T-cell (primary cell): Measurements from ENCODE around the gene PCDHB3. TPM values are rescaled to one million over a fixed set of nuclear protein-coding genes. Genes with fewer than 3 reads are reported as not detected.
"Not testable (repeated sequence)": the region's sequence is repeated elsewhere in the genome, so short reads cannot be mapped to it uniquely, and the experiment has no call there.

Experiments used
- ATAC-seq, 4 experiments: fragments of 200-7000 bp in 3 of 4; fragments of 150-1000 bp in 1 of 4; cut with Tn5 transposase; replicated peaks in 1 of 4; 1 replicate in 3 of 4; 2 replicates in 1 of 4; pipeline ENCODE4 v1.10.0; 2021; ENCODE audit warnings: moderate library complexity in 3 of 4, mild to moderate bottlenecking in 2 of 4, moderate number of reproducible peaks in 1 of 4
- CTCF ChIA-PET, 2 donors: fragments of 300-600 bp; sonication (Branson Sonifier 250); formaldehyde crosslinking; loops; one replicate each; lab custom pipeline; 2022; ENCODE audit warnings: antibody characterized with exemption in 2 of 2; lab: Charles Lee
- POLR2A ChIA-PET, 2 donors: fragments of 300-600 bp; sonication (Branson Sonifier 250); formaldehyde crosslinking; loops; one replicate each; lab custom pipeline; 2022; ENCODE audit warnings: antibody characterized with exemption in 2 of 2; lab: Charles Lee
- DNase-seq, 35 experiments: peaks; one replicate each; pipeline versions ENCODE4 v3.0.0 to v3.0.0-alpha.2; 2013 to 2023
- H3K27ac ChIP-seq: one replicate; pipeline ENCODE4 v1.5.1; 2013; ENCODE audit warnings: low read length
- H3K27me3 ChIP-seq, 2 experiments: replicated peaks in 1 of 2; 1 replicate in 1 of 2; 2 replicates in 1 of 2; pipeline versions ENCODE4 v1.6.1 to v1.7.0; 2013; ENCODE audit warnings: low read length in 1 of 2, mixed read lengths in 1 of 2; ENCODE audit not compliant: control insufficient read depth in 2 of 2, insufficient read depth in 2 of 2; ENCODE audit errors: extremely low read depth in 1 of 2
- H3K36me3 ChIP-seq, 2 donors: 1 replicate in 1 of 2; 2 replicates in 1 of 2; pipeline versions ENCODE4 v1.6.1 to v1.7.0; 2013; ENCODE audit warnings: low read length in 1 of 2; ENCODE audit not compliant: control insufficient read depth in 2 of 2, insufficient read depth in 1 of 2; ENCODE audit errors: extremely low read depth in 1 of 2
- H3K4me1 ChIP-seq, 2 experiments: 1 replicate in 1 of 2; 2 replicates in 1 of 2; pipeline versions ENCODE4 v1.6.1 to v1.7.0; 2013; ENCODE audit warnings: low read length in 2 of 2, mixed read lengths in 1 of 2; ENCODE audit not compliant: insufficient read depth in 2 of 2, control insufficient read depth in 1 of 2; ENCODE audit errors: extremely low read depth in 1 of 2
- H3K4me3 ChIP-seq, 2 donors: 1 replicate in 1 of 2; 2 replicates in 1 of 2; pipeline versions ENCODE4 v1.5.1 to v1.7.0; 2013; ENCODE audit warnings: mild to moderate bottlenecking in 2 of 2, low read length in 1 of 2, moderate library complexity in 1 of 2; ENCODE audit not compliant: control insufficient read depth in 1 of 2; ENCODE audit errors: extremely low read depth in 1 of 2
- H3K9me3 ChIP-seq: 2 replicates; pipeline ENCODE4 v1.7.0; 2013
- H3K27ac Mint-ChIP-seq, 2 donors: one replicate each; pipeline ENCODE4 v1.8.0; 2020 to 2021; ENCODE audit warnings: mild to moderate bottlenecking in 2 of 2, mixed read lengths in 2 of 2
- H3K27me3 Mint-ChIP-seq, 2 donors: one replicate each; pipeline ENCODE4 v1.8.0; 2021 to 2022; ENCODE audit warnings: mixed read lengths in 2 of 2
- H3K36me3 Mint-ChIP-seq: one replicate; pipeline ENCODE4 v1.8.0; 2021; ENCODE audit warnings: mixed read lengths
- H3K4me1 Mint-ChIP-seq, 3 donors: one replicate each; pipeline ENCODE4 v1.8.0; 2020 to 2022; ENCODE audit warnings: mixed read lengths in 3 of 3, mild to moderate bottlenecking in 1 of 3
- H3K4me3 Mint-ChIP-seq, 3 donors: one replicate each; pipeline ENCODE4 v1.8.0; 2020 to 2022; ENCODE audit warnings: mild to moderate bottlenecking in 3 of 3, mixed read lengths in 3 of 3, moderate library complexity in 3 of 3
- H3K9me3 Mint-ChIP-seq, 3 donors: one replicate each; pipeline ENCODE4 v1.8.0; 2020 to 2022; ENCODE audit warnings: mixed read lengths in 3 of 3
- WGBS: methylation state at CpG from one replicate; pipeline ENCODE4 v1.1.5; 2013; ENCODE audit warnings: missing lambda C conversion rate; ENCODE audit not compliant: insufficient coverage; 5-methylcytosine and 5-hydroxymethylcytosine counted together
- total RNA-seq, 35 experiments: library from RNA in 6 of 35; stranded (reverse) in 6 of 35; fragments of 120-200 nt in 1 of 35; gene quantifications; one replicate each; pipeline versions ENCODE4 v1.2.1 to v1.2.4 and lab custom pipeline; 2013 to 2026

Gene PCDHB3
- total RNA-seq, 5 donors from 2014 or later (not counting 1 experiment from before 2014, with no cell fraction given) = 1.2 TPM; not detected in 4

DNA sequence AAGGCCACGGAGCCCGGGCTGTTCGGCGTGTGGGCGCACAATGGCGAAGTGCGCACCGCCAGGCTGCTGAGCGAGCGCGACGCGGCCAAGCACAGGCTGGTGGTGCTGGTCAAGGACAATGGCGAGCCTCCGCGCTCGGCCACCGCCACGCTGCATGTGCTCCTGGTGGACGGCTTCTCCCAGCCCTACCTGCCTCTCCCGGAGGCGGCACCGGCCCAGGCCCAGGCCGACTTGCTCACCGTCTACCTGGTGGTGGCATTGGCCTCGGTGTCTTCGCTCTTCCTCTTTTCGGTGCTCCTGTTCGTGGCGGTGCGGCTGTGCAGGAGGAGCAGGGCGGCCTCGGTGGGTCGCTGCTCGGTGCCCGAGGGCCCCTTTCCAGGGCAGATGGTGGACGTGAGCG lies 2.2 kb downstream of the PCDHB3 start:
- H3K36me3 Mint-ChIP-seq, H3K27ac Mint-ChIP-seq, H3K36me3 ChIP-seq, CTCF ChIA-PET, H3K9me3 ChIP-seq, H3K4me3 Mint-ChIP-seq, POLR2A ChIA-PET, H3K4me1 Mint-ChIP-seq, DNase-seq, H3K4me3 ChIP-seq, H3K4me1 ChIP-seq, ATAC-seq, H3K27ac ChIP-seq: not testable (repeated sequence)
- WGBS = 45% methylated on average over 10 of the region's 38 CpGs
- Mint-ChIP-seq H3K9me3 (peaks cover 4 to 17% (median 13%) of the 10 kb centered on the region in 3 donors), H3K27me3 (peaks cover 35 to 40% of the 10 kb centered on the region in 2 donors)
- peaks cover 0 to 20% of the 10 kb centered on the region in 2 experiments for H3K27me3 ChIP-seq

- Mint-ChIP-seq H3K27ac (no peak overlapping the region), H3K27me3 (peaks cover 21 to 27% of the 10 kb centered on the region in 2 donors), H3K4me1 (peaks cover 0 to 3% (median 0%) of the 10 kb centered on the region in 3 donors), H3K9me3 (peaks cover 4 to 17% (median 14%) of the 10 kb centered on the region in 3 donors), H3K4me3 (no peak overlapping the region), H3K36me3 (peaks cover 1% of the 10 kb centered on the region)
- ChIA-PET POLR2A (no interaction called here), CTCF (no interaction called here)
- H3K36me3 ChIP-seq = no peaks in the 10 kb centered on the region
- no peak overlapping the region for H3K27ac ChIP-seq
- ATAC-seq (no peak), DNase-seq (no peak)
- no peak overlapping the region for H3K4me3 ChIP-seq
- WGBS = no CpG with 5 or more reads among the region's 2 CpGs
- no peaks in the 10 kb centered on the region for H3K9me3 ChIP-seq
- no peaks in the 10 kb centered on the region for H3K4me1 ChIP-seq
- peaks cover 0 to 14% of the 10 kb centered on the region in 2 experiments for H3K27me3 ChIP-seq
These were observed 5.1 kb downstream of the PCDHB3 start for GRCh38 chr5:141105350-141105749.

DNA sequence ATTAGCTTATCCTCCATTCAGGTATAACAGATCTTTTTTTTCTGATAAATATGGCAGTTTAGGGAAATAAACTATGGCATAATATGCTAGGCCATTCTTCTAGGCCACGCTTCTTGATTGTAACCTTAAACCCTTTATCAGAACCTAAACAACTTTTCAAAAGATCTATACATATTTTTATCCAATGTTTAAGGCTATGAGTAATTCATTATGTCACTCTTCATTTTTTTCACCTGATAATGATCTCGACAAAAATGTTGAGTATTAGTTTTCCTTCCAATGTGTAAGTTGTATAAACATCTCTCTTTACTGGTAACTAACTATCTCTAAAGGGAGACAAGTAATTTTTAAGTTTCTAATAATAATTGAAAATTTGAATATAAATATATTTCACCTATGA lies 19.0 kb downstream of the PCDHB3 start:
- no peak overlapping the region for H3K4me3 Mint-ChIP-seq
- WGBS = no CpG with 5 or more reads among the region's 2 CpGs
- DNase-seq (no peak), ATAC-seq (no peak)
- peaks cover 11 to 34% (median 15%) of the 10 kb centered on the region in 3 donors for H3K9me3 Mint-ChIP-seq
- Histone ChIP-seq H3K9me3 (no peaks in the 10 kb centered on the region), H3K27me3 (peaks cover 4 to 11% of the 10 kb centered on the region in 2 experiments), H3K27ac (no peak overlapping the region), H3K4me1 (no peaks in the 10 kb centered on the region), H3K36me3 (no peaks in the 10 kb centered on the region), H3K4me3 (no peak overlapping the region)
- no peaks in the 10 kb centered on the region for H3K36me3 Mint-ChIP-seq
- no peak overlapping the region for H3K27ac Mint-ChIP-seq
- POLR2A ChIA-PET = no interaction called here
- no peaks in the 10 kb centered on the region for H3K4me1 Mint-ChIP-seq
- CTCF ChIA-PET = no interaction called here
- peaks cover 24 to 28% of the 10 kb centered on the region in 2 donors for H3K27me3 Mint-ChIP-seq

GRCh38 chr5:141121563-141121962 lies 21.3 kb downstream of the PCDHB3 start, which contains the start of gene PCDHB4:
TSS of gene PCDHB4 (plus strand) at chr5:141121818. CDS start at chr5:141121999, 181 bp downstream.
- WGBS = 43% methylated on average over 12 of the region's 16 CpGs
- no peak within 1 kb of the TSS for H3K27ac ChIP-seq
- Mint-ChIP-seq H3K36me3 (no peaks in the 10 kb centered on the region), H3K27me3 (peaks cover 26 to 28% of the 10 kb centered on the region in 2 donors), H3K4me1 (no peaks in the 10 kb centered on the region), H3K4me3 (no peak within 1 kb of the TSS), H3K27ac (no peak within 1 kb of the TSS), H3K9me3 (peaks cover 0 to 15% (median 7%) of the 10 kb centered on the region in 3 donors)
- POLR2A ChIA-PET = no interaction called here
- CTCF ChIA-PET = interaction anchor here in 1 of 2 donors (1.2 kb wide), 1 partner anchor 14 kb away, joined by 3 read pairs; the partner anchor contains the start of gene PCDHB5
- H3K4me1 ChIP-seq = no peaks in the 10 kb centered on the region
- no peak within 1 kb of the TSS for H3K4me3 ChIP-seq
- ATAC-seq (no peak), DNase-seq (peak in 1 of 35 experiments; percentile 2)
- H3K36me3 ChIP-seq = no peaks in the 10 kb centered on the region
- no peaks in the 10 kb centered on the region for H3K9me3 ChIP-seq
- peaks cover 4 to 15% of the 10 kb centered on the region in 2 experiments for H3K27me3 ChIP-seq

- H3K27me3 ChIP-seq = peaks cover 4 to 18% of the 10 kb centered on the region in 2 experiments
- ChIA-PET CTCF (interaction anchor here in 1 of 2 donors (1.2 kb wide), 1 partner anchor 13 kb away, joined by 3 read pairs; the partner anchor contains the start of gene PCDHB5), POLR2A (no interaction called here)
- ATAC-seq = no peak
- Mint-ChIP-seq H3K9me3 (peaks cover 0 to 12% (median 4%) of the 10 kb centered on the region in 3 donors), H3K4me3 (no peak overlapping the region), H3K27me3 (peaks cover 26 to 28% of the 10 kb centered on the region in 2 donors), H3K36me3 (no peaks in the 10 kb centered on the region), H3K4me1 (no peaks in the 10 kb centered on the region), H3K27ac (no peak overlapping the region)
- no peaks in the 10 kb centered on the region for H3K36me3 ChIP-seq
- H3K9me3 ChIP-seq = no peaks in the 10 kb centered on the region
- WGBS = 44% methylated on average over 6 of the region's 12 CpGs
- H3K27ac ChIP-seq = no peak overlapping the region
- no peaks in the 10 kb centered on the region for H3K4me1 ChIP-seq
- no peak overlapping the region for H3K4me3 ChIP-seq
- no peak for DNase-seq
These were observed 21.7 kb downstream of the PCDHB3 start for GRCh38 chr5:141121985-141122384.

- H3K4me1 Mint-ChIP-seq, DNase-seq, H3K4me1 ChIP-seq, ATAC-seq, H3K27ac ChIP-seq, H3K36me3 ChIP-seq, H3K36me3 Mint-ChIP-seq, CTCF ChIA-PET, H3K9me3 ChIP-seq, H3K4me3 Mint-ChIP-seq, H3K4me3 ChIP-seq, H3K27ac Mint-ChIP-seq, POLR2A ChIA-PET: not testable (repeated sequence)
- peaks cover 4 to 19% of the 10 kb centered on the region in 2 experiments for H3K27me3 ChIP-seq
- Mint-ChIP-seq H3K27me3 (peaks cover 28 to 29% of the 10 kb centered on the region in 2 donors), H3K9me3 (peaks cover 0 to 12% (median 4%) of the 10 kb centered on the region in 3 donors)
- WGBS = 45% methylated on average over 21 of the region's 73 CpGs
These were observed 23.3 kb downstream of the PCDHB3 start for GRCh38 chr5:141123396-141124135.
